ENCODE data around the gene PAN2.
"Not testable (repeated sequence)": the region's sequence is repeated elsewhere in the genome, so short reads cannot be mapped to it uniquely, and the experiment has no call there.

Gene PAN2

GRCh38 chr12:56326533-56326932 lies 7.3 kb downstream of the PAN2 start:
- H3K4me1 ChIP-seq (ENCODE audit: control insufficient read depth, insufficient read depth, low read length) = no peaks in the 10 kb centered on the region
- H3K27me3 ChIP-seq (ENCODE audit: control insufficient read depth, insufficient read depth, low read length) = no peaks in the 10 kb centered on the region
- H3K9ac ChIP-seq (ENCODE audit: low read depth, low read length) = no peak overlapping the region
- peaks cover 53% of the 10 kb centered on the region for H3K36me3 ChIP-seq (ENCODE audit: control insufficient read depth, insufficient read depth, low read length)
- no peaks in the 10 kb centered on the region for H3K9me3 ChIP-seq (ENCODE audit: control insufficient read depth, insufficient read depth, low read length)
- no peak overlapping the region for H3K4me3 ChIP-seq (ENCODE audit: low read depth, low read length)
- no peak overlapping the region for H3K27ac ChIP-seq (ENCODE audit: low read depth, low read length)

GRCh38 chr12:56326126-56326525 lies 7.7 kb downstream of the PAN2 start:
- Histone ChIP-seq H3K4me1 (ENCODE audit: control insufficient read depth, insufficient read depth, low read length) (no peaks in the 10 kb centered on the region), H3K36me3 (ENCODE audit: control insufficient read depth, insufficient read depth, low read length) (peaks cover 53% of the 10 kb centered on the region), H3K27ac (ENCODE audit: low read depth, low read length) (no peak overlapping the region)

GRCh38 chr12:56324206-56324605 lies 9.6 kb downstream of the PAN2 start:
- no peaks in the 10 kb centered on the region for H3K4me1 ChIP-seq (ENCODE audit: control insufficient read depth, insufficient read depth, low read length)
- H3K27me3 ChIP-seq (ENCODE audit: control insufficient read depth, insufficient read depth, low read length) = no peaks in the 10 kb centered on the region
- H3K9ac ChIP-seq (ENCODE audit: low read depth, low read length) = no peak overlapping the region
- no peak overlapping the region for H3K27ac ChIP-seq (ENCODE audit: low read depth, low read length)
- no peak overlapping the region for H3K4me3 ChIP-seq (ENCODE audit: low read depth, low read length)
- H3K36me3 ChIP-seq (ENCODE audit: control insufficient read depth, insufficient read depth, low read length) = peaks cover 60% of the 10 kb centered on the region
- H3K9me3 ChIP-seq (ENCODE audit: control insufficient read depth, insufficient read depth, low read length) = no peaks in the 10 kb centered on the region

More at GRCh38 chr12:56326126-56326525, 7.7 kb downstream of the PAN2 start:
- no peaks in the 10 kb centered on the region for H3K9me3 ChIP-seq (ENCODE audit: control insufficient read depth, insufficient read depth, low read length)
- H3K27me3 ChIP-seq (ENCODE audit: control insufficient read depth, insufficient read depth, low read length) = no peaks in the 10 kb centered on the region
- no peak overlapping the region for H3K9ac ChIP-seq (ENCODE audit: low read depth, low read length)
- H3K4me3 ChIP-seq (ENCODE audit: low read depth, low read length) = no peak overlapping the region

GRCh38 chr12:56321610-56322009 lies 12.2 kb downstream of the PAN2 start:
- not testable (repeated sequence) for H3K4me3 ChIP-seq (ENCODE audit: low read depth, low read length); H3K4me1 ChIP-seq (ENCODE audit: control insufficient read depth, insufficient read depth, low read length); H3K27ac ChIP-seq (ENCODE audit: low read depth, low read length); H3K9ac ChIP-seq (ENCODE audit: low read depth, low read length); H3K27me3 ChIP-seq (ENCODE audit: control insufficient read depth, insufficient read depth, low read length); H3K9me3 ChIP-seq (ENCODE audit: control insufficient read depth, insufficient read depth, low read length)
- peaks cover 49% of the 10 kb centered on the region for H3K36me3 ChIP-seq (ENCODE audit: control insufficient read depth, insufficient read depth, low read length)

- H3K9ac ChIP-seq (ENCODE audit: low read depth, low read length) = no peak overlapping the region
- H3K9me3 ChIP-seq (ENCODE audit: control insufficient read depth, insufficient read depth, low read length) = no peaks in the 10 kb centered on the region
- no peaks in the 10 kb centered on the region for H3K4me1 ChIP-seq (ENCODE audit: control insufficient read depth, insufficient read depth, low read length)
- no peaks in the 10 kb centered on the region for H3K27me3 ChIP-seq (ENCODE audit: control insufficient read depth, insufficient read depth, low read length)
- no peak overlapping the region for H3K27ac ChIP-seq (ENCODE audit: low read depth, low read length)
- H3K4me3 ChIP-seq (ENCODE audit: low read depth, low read length) = no peak overlapping the region
- H3K36me3 ChIP-seq (ENCODE audit: control insufficient read depth, insufficient read depth, low read length) = peaks cover 43% of the 10 kb centered on the region
These were observed 12.8 kb downstream of the PAN2 start for GRCh38 chr12:56321027-56321426.

GRCh38 chr12:56317675-56318074 lies 16.1 kb downstream of the PAN2 start:
- Histone ChIP-seq H3K27me3 (ENCODE audit: control insufficient read depth, insufficient read depth, low read length) (no peaks in the 10 kb centered on the region), H3K27ac (ENCODE audit: low read depth, low read length) (no peak overlapping the region), H3K4me3 (ENCODE audit: low read depth, low read length) (no peak overlapping the region), H3K4me1 (ENCODE audit: control insufficient read depth, insufficient read depth, low read length) (0 out of 2 replicates have a peak, but pooled peaks cover 2% of the 10 kb centered on the region), H3K9me3 (ENCODE audit: control insufficient read depth, insufficient read depth, low read length) (no peaks in the 10 kb centered on the region), H3K36me3 (ENCODE audit: control insufficient read depth, insufficient read depth, low read length) (peaks cover 32% of the 10 kb centered on the region), H3K9ac (ENCODE audit: low read depth, low read length) (no peak overlapping the region)

GRCh38 chr12:56315622-56316473 lies 18.0 kb downstream of the PAN2 start, which contains the start of gene CNPY2:
TSS of gene CNPY2 (minus strand) at chr12:56315988. CDS start at chr12:56315217, 771 bp downstream.
- H3K27me3 ChIP-seq (ENCODE audit: control insufficient read depth, insufficient read depth, low read length) = no peaks in the 10 kb centered on the region
- H3K9ac ChIP-seq (ENCODE audit: low read depth, low read length) = peak within 1 kb of the TSS; percentile 94
- no peaks in the 10 kb centered on the region for H3K9me3 ChIP-seq (ENCODE audit: control insufficient read depth, insufficient read depth, low read length)
- peaks cover 37% of the 10 kb centered on the region for H3K36me3 ChIP-seq (ENCODE audit: control insufficient read depth, insufficient read depth, low read length)
- H3K4me3 ChIP-seq (ENCODE audit: low read depth, low read length) = peak within 1 kb of the TSS; percentile 96
- 0 out of 2 replicates have a peak, but pooled peaks cover 2% of the 10 kb centered on the region for H3K4me1 ChIP-seq (ENCODE audit: control insufficient read depth, insufficient read depth, low read length)
- H3K27ac ChIP-seq (ENCODE audit: low read depth, low read length) = peak within 1 kb of the TSS; percentile 89

- H3K36me3 ChIP-seq (ENCODE audit: control insufficient read depth, insufficient read depth, low read length) = peaks cover 43% of the 10 kb centered on the region
- H3K27ac ChIP-seq (ENCODE audit: low read depth, low read length) = peak overlapping the region; percentile 89
- H3K9ac ChIP-seq (ENCODE audit: low read depth, low read length) = peak overlapping the region; percentile 94
- no peaks in the 10 kb centered on the region for H3K27me3 ChIP-seq (ENCODE audit: control insufficient read depth, insufficient read depth, low read length)
- no peaks in the 10 kb centered on the region for H3K9me3 ChIP-seq (ENCODE audit: control insufficient read depth, insufficient read depth, low read length)
- peak overlapping the region; percentile 96 for H3K4me3 ChIP-seq (ENCODE audit: low read depth, low read length)
- H3K4me1 ChIP-seq (ENCODE audit: control insufficient read depth, insufficient read depth, low read length) = 0 out of 2 replicates have a peak, but pooled peaks cover 2% of the 10 kb centered on the region
These were observed 18.6 kb downstream of the PAN2 start for GRCh38 chr12:56315249-56315621.

- no peaks in the 10 kb centered on the region for H3K9me3 ChIP-seq (ENCODE audit: control insufficient read depth, insufficient read depth, low read length)
- no peak overlapping the region for H3K27ac ChIP-seq (ENCODE audit: low read depth, low read length)
- H3K4me3 ChIP-seq (ENCODE audit: low read depth, low read length) = no peak overlapping the region
- H3K27me3 ChIP-seq (ENCODE audit: control insufficient read depth, insufficient read depth, low read length) = no peaks in the 10 kb centered on the region
- H3K4me1 ChIP-seq (ENCODE audit: control insufficient read depth, insufficient read depth, low read length) = 0 out of 2 replicates have a peak, but pooled peaks cover 2% of the 10 kb centered on the region
- H3K36me3 ChIP-seq (ENCODE audit: control insufficient read depth, insufficient read depth, low read length) = peaks cover 68% of the 10 kb centered on the region
- H3K9ac ChIP-seq (ENCODE audit: low read depth, low read length) = no peak overlapping the region
These were observed 22.8 kb downstream of the PAN2 start for GRCh38 chr12:56311003-56311402.

- no peaks in the 10 kb centered on the region for H3K27me3 ChIP-seq (ENCODE audit: control insufficient read depth, insufficient read depth, low read length)
- peaks cover 71% of the 10 kb centered on the region for H3K36me3 ChIP-seq (ENCODE audit: control insufficient read depth, insufficient read depth, low read length)
- H3K9me3 ChIP-seq (ENCODE audit: control insufficient read depth, insufficient read depth, low read length) = no peaks in the 10 kb centered on the region
- no peak overlapping the region for H3K27ac ChIP-seq (ENCODE audit: low read depth, low read length)
- H3K9ac ChIP-seq (ENCODE audit: low read depth, low read length) = no peak overlapping the region
- H3K4me1 ChIP-seq (ENCODE audit: control insufficient read depth, insufficient read depth, low read length) = no peaks in the 10 kb centered on the region
- no peak overlapping the region for H3K4me3 ChIP-seq (ENCODE audit: low read depth, low read length)
These were observed 25.1 kb downstream of the PAN2 start for GRCh38 chr12:56308714-56309113.

- Histone ChIP-seq H3K9me3 (ENCODE audit: control insufficient read depth, insufficient read depth, low read length) (no peaks in the 10 kb centered on the region), H3K27me3 (ENCODE audit: control insufficient read depth, insufficient read depth, low read length) (no peaks in the 10 kb centered on the region), H3K4me1 (ENCODE audit: control insufficient read depth, insufficient read depth, low read length) (no peaks in the 10 kb centered on the region), H3K4me3 (ENCODE audit: low read depth, low read length) (no peak overlapping the region), H3K9ac (ENCODE audit: low read depth, low read length) (no peak overlapping the region), H3K36me3 (ENCODE audit: control insufficient read depth, insufficient read depth, low read length) (peaks cover 65% of the 10 kb centered on the region), H3K27ac (ENCODE audit: low read depth, low read length) (no peak overlapping the region)
These were observed 26.4 kb downstream of the PAN2 start for GRCh38 chr12:56307221-56307965.

Data from HUES48 (cell line).